OCI-M2 (cell line): ENCODE results near the gene SKAP1.
"Not testable (repeated sequence)": the region's sequence is repeated elsewhere in the genome, so short reads cannot be mapped to it uniquely, and the experiment has no call there.

Experiments
- DNase-seq: peaks from one replicate; lab custom pipeline; 2025; ENCODE audit not compliant: unreplicated experiment; lab: John Stamatoyannopoulos, UW

The SKAP1 gene

DNA sequence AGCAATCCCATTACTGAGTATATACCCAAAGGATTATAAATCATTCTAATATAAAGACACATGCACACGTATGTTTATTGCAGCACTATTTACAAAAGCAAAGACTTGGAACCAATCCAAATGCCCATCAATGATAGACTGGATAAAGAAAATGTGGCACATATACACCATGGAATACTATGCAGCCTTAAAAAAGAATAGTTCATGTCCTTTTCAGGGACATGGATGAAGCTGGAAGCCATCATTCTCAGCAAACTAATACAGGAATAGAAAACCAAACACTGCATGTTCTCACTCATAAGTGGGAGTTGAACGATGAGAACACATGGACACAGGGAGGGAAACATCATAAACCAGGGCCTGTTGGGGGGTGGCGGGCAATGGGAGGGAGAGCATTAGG, 19.3 kb upstream of the SKAP1 start:
- not testable (repeated sequence) for DNase-seq

- DNase-seq = no peak
Observed at GRCh38 chr17:48445248-48445620, 15.2 kb upstream of the SKAP1 start.

- DNase-seq = no peak
Observed at GRCh38 chr17:48444516-48445247, 14.7 kb upstream of the SKAP1 start.

DNA sequence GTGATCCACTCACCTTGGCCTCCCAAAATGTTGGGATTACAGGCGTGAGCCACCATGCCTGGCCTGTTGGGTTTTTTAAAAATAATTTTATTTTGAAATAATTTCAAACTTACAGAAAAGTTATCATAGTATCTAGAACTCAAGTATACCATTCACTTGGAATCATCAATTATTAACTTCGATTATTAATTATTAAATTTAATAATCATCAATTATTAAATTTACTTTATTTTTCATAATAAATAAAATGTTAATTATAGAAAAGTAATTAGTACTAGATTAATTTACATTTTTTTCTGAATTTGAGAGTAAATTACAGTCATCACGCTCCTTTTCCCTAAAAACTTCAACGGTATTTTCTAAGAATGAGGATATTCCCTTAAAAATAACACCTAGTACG, 13.7 kb upstream of the SKAP1 start:
- no peak for DNase-seq

- DNase-seq = no peak
Observed at GRCh38 chr17:48442819-48443218, 12.8 kb upstream of the SKAP1 start.

DNA sequence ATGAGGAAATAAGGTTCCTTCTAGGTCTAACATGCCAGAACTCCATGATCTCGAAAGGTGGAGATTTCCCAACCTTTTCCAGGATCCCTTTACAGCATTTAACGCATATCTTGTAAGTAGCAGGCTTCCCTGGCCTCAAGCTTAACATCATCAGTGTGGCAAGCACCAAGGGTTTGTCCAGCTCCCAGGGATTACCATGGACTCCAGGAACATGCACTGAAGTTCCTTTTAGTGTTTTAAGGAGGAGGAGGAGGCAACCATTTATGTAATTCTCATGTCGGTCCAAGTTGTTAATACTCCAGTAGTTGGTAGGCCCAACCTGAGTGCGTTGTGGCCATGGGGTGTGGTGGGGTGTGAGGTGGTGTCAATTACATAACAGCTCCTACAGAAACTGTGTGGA, 11.8 kb upstream of the SKAP1 start:
- no peak for DNase-seq

GRCh38 chr17:48441231-48441711, 11.3 kb upstream of the SKAP1 start:
- no peak for DNase-seq

- DNase-seq = no peak
Observed at GRCh38 chr17:48440669-48441068, 10.7 kb upstream of the SKAP1 start.

DNA sequence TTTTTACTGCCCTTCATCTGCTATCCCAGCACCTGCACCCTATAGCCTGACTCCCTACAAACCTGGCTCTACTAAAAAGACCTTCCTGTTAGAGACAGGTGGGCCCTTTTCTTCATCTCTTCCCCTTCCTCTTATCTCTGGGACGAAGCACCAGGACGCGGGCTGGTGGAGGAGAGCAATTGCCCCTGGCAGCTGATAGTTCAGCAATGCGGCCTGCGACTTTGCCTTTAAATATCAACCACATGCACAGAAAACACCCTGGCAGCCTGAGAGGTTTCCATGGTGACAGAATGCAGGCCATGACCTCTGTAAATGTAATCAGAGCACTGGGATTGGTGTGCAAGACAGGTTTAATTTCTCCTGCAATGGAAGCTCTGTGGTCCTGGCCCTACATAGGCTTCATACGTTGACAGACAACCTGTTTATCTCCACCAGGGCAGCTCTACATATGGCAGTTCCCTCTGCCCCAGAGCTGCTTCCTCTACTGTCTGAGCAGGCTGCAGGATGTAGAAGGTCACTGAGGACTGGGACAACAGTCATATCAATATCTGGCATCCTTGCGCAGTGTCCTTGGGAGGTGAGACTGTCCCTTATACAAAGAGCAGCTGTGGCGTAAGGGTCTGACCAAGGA, 10.0 kb upstream of the SKAP1 start:
- no peak for DNase-seq

- DNase-seq = no peak
Observed at GRCh38 chr17:48439110-48439850, 9.3 kb upstream of the SKAP1 start.

GRCh38 chr17:48438516-48439061, 8.6 kb upstream of the SKAP1 start:
- DNase-seq = no peak

DNA sequence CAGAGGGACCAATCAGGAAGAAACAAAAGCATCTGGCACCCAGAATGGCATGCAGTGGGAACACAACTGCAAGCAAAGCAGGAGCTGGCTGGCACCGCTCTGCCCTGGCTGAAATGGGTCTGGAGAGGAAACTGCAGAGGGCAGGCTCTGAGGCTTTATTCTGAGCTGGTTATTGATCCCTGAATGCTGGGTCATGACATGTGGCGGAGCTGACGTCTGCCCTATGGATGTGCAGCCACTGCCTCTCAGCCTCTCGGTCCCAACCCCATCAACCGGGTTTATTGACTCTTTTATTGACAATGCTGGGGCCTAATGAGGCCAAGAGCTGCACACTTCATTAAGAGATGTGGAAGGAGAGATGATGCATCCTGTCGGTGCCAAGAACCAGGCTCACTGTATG, 3.9 kb upstream of the SKAP1 start:
- DNase-seq = no peak

DNA sequence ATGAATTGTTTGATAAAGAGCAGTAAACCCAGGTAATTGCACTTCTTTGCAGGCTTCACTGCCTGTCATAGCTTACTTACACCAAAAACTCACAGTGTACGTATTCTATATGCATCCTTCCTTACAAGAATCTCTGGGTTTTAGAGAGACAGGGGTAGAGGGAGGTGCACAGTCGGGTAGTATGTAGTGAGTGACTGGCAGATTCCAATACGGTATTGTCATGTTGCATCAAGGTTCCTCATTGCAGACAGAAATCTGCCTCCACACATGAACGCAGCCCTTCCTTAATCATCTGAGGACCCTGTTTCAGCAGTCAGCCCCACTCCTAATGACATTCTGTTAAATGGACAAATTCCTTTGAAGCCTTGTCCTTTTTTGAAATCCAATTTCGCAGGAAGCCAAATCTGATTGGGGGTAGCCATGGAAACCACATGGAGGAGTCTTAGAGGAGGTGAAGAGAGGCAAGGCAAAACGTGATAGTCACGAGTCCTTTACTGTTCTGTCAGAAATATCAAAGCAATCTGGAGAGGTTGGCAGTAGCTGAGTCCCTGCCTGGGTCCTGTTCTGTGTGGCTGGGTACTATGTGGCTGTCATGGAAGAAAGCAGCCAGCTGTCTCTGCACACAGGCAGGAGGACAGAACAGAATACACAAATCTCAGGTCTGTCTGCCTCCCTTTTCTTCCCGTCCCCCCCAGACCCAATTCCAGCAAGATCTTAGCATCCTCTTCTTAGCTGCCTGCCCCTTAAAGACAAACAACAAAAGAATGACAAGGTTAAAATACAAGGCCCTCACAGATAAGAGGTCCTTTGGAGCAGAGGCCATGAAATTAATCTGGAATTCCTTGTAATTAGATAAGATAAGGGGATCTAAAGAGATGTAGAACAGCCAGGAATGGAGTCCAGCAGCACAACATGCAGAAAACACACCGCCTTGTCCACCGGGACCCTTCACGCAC, 3.1 kb upstream of the SKAP1 start:
- no peak for DNase-seq

DNA sequence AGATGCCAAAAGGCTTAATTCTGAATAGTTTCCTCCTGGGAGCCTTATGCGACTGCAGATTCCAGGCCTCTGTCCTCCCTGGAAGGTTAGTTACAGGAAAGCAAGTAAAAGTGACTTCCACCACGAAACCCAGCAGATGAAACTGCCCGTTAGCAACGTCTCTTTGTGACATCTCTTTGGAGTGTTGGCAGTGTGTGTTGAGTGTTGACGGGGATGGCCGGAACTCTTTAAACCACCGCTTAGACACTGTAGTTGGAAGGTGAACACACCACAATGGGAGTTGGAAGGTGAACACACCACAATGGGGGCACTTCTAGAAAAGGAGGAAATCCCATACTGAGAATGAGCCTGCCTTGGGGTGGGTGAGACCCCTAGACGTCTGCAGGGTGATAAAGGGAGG, 858 bp downstream of the SKAP1 start:
- DNase-seq = no peak

DNA sequence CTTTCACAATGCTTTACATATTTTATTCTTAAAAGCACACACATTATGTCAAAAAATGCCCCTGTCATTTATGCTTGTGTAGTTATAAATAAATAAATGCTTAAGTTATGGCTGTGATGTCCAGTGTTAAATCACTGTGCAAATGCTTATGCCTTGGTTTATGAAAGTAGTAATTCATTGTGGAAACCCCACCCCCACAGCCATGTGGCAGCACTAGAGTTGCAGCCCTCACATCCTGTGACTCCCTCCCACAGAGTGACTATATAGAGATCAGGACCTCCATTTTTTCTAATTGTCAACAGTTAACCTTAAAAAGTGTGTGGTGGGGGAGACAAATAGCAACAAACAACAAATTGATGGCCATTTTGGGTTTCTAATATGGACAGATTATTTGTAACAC, 2.4 kb downstream of the SKAP1 start:
- DNase-seq = no peak

GRCh38 chr17:48426761-48427500, 3.1 kb downstream of the SKAP1 start:
- DNase-seq = no peak

- no peak for DNase-seq
Observed at GRCh38 chr17:48426019-48426665, 3.9 kb downstream of the SKAP1 start.

- not testable (repeated sequence) for DNase-seq
Observed at GRCh38 chr17:48422060-48422459, 8.0 kb downstream of the SKAP1 start.

DNA sequence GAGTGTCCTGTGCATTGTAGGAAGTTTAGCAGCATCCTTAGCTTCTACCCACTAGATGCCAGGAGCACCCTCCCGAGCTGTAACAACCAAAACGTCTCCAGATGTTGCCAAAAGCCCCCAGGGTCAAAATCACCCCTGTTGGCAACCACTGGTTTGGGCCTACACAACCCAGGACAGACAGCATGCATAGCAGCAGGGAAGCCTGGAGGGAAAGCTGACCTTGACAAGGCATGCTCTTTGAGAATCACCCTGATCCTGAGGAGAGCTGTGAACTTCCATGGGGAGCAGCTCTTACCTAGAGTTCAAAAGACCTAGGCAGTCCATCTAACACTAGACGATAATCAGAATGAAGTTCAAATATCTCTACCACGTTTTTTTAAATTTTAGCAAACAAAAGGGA, 9.2 kb downstream of the SKAP1 start:
- no peak for DNase-seq
